ENCODE data around the gene UGCG. TPM values are rescaled to one million over a fixed set of nuclear protein-coding genes. Genes with fewer than 3 reads are reported as not detected.

The UGCG gene
- total RNA-seq, 1 experiment from 2014 or later: 23.1 TPM

- Histone ChIP-seq H3K27ac (ENCODE audit: low read depth, low read length, poor library complexity, severe bottlenecking) (no peak overlapping the region), H3K9me3 (ENCODE audit: low read depth, low read length, poor library complexity, severe bottlenecking) (no peaks in the 10 kb centered on the region), H3K36me3 (ENCODE audit: insufficient read depth, low read length, poor library complexity, severe bottlenecking) (no peaks in the 10 kb centered on the region), H3K27me3 (replicated peaks; ENCODE audit: insufficient read depth, low read depth, low read length, poor library complexity) (no peaks in the 10 kb centered on the region), H3K4me3 (ENCODE audit: low read depth, low read length, poor library complexity, severe bottlenecking) (no peak overlapping the region), H3K4me1 (ENCODE audit: insufficient read depth, low read length, poor library complexity, severe bottlenecking) (peaks cover 18% of the 10 kb centered on the region)
- no peak for DNase-seq (ENCODE audit: low spot score)
- ChIA-PET CTCF (no interaction called here), POLR2A (ENCODE audit: low non-redundant PET) (no interaction called here)
- intact Hi-C loops (cut with micrococcal nuclease; ENCODE audit: unreplicated experiment): no loop called here
- no TSS peak for BruUV-seq (replicated peaks)
- TF ChIP-seq EZH2 (IDR thresholded peaks at IDR 0.05; ENCODE audit: borderline replicate concordance, low read depth, low read length, poor library complexity, severe bottlenecking): no peak
- TF ChIP-seq CTCF (conservative IDR thresholded peaks at IDR 0.05; ENCODE audit: low read depth, low read length): no peak
Observed at GRCh38 chr9:111939322-111939721, 42.7 kb downstream of the UGCG start.

DNA sequence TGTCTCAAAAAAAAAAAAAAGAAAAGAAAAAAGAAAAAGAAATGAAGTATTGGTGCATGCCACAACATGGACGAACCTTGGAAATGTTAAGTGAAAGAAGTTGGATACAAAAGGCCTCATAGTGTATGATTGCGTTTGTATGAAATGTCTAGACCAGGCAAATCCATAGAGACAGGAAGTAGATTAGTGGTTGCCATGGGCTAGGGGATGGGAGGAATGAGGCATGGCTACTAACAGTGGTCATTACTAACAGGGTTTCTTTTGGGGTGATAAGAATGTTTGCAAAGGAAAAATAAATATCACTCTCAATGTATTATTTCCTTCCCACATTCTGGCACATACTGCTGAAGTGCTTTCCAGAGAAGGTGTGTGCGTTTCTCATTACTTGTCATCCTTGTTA, 44.1 kb downstream of the UGCG start:
- no peak overlapping the region for H3K4me3 ChIP-seq (ENCODE audit: low read depth, low read length, poor library complexity, severe bottlenecking)
- no peaks in the 10 kb centered on the region for H3K27me3 ChIP-seq (replicated peaks; ENCODE audit: insufficient read depth, low read depth, low read length, poor library complexity)
- no peak overlapping the region for H3K27ac ChIP-seq (ENCODE audit: low read depth, low read length, poor library complexity, severe bottlenecking)
- no peak for TF ChIP-seq EZH2 (IDR thresholded peaks at IDR 0.05; ENCODE audit: borderline replicate concordance, low read depth, low read length, poor library complexity, severe bottlenecking)
- no peak for TF ChIP-seq CTCF (conservative IDR thresholded peaks at IDR 0.05; ENCODE audit: low read depth, low read length)
- DNase-seq (ENCODE audit: low spot score): no peak
- H3K36me3 ChIP-seq (ENCODE audit: insufficient read depth, low read length, poor library complexity, severe bottlenecking): no peaks in the 10 kb centered on the region
- CTCF ChIA-PET: no interaction called here
- H3K9me3 ChIP-seq (ENCODE audit: low read depth, low read length, poor library complexity, severe bottlenecking): no peaks in the 10 kb centered on the region
- no TSS peak for BruUV-seq (replicated peaks)
- intact Hi-C loops (cut with micrococcal nuclease; ENCODE audit: unreplicated experiment): no loop called here
- POLR2A ChIA-PET (ENCODE audit: low non-redundant PET): no interaction called here
- peaks cover 18% of the 10 kb centered on the region for H3K4me1 ChIP-seq (ENCODE audit: insufficient read depth, low read length, poor library complexity, severe bottlenecking)

DNA sequence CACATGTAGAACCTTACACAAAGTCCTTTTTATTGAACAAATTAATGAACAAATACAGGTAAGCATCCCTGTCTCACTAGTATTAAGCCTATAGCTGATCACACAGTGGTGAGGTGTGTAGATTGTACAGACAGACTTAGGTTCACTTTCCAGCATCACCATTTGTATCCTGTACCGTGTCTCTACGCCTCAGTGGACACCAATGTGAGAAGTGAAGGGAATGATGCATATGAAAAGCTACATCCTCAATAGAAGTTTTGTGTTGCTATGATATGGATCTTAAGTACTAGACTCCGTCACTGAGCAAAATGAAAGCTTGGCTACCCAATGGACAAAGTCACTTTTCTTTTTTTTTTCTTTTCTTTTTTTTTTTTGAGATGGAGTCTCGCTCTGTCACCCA, 46.6 kb downstream of the UGCG start:
- ChIA-PET CTCF (no interaction called here), POLR2A (ENCODE audit: low non-redundant PET) (no interaction called here)
- Histone ChIP-seq H3K27ac (ENCODE audit: low read depth, low read length, poor library complexity, severe bottlenecking) (no peak overlapping the region), H3K27me3 (replicated peaks; ENCODE audit: insufficient read depth, low read depth, low read length, poor library complexity) (no peaks in the 10 kb centered on the region), H3K36me3 (ENCODE audit: insufficient read depth, low read length, poor library complexity, severe bottlenecking) (no peaks in the 10 kb centered on the region), H3K4me1 (ENCODE audit: insufficient read depth, low read length, poor library complexity, severe bottlenecking) (peaks cover 7% of the 10 kb centered on the region), H3K9me3 (ENCODE audit: low read depth, low read length, poor library complexity, severe bottlenecking) (no peaks in the 10 kb centered on the region), H3K4me3 (ENCODE audit: low read depth, low read length, poor library complexity, severe bottlenecking) (no peak overlapping the region)
- no TSS peak for BruUV-seq (replicated peaks)
- TF ChIP-seq CTCF (conservative IDR thresholded peaks at IDR 0.05; ENCODE audit: low read depth, low read length): no peak
- no peak for TF ChIP-seq EZH2 (IDR thresholded peaks at IDR 0.05; ENCODE audit: borderline replicate concordance, low read depth, low read length, poor library complexity, severe bottlenecking)
- no peak for DNase-seq (ENCODE audit: low spot score)
- intact Hi-C loops (cut with micrococcal nuclease; ENCODE audit: unreplicated experiment): no loop called here

All from A673 (cell line).